HS-5 (cell line): ENCODE data around the gene PET100.
A peak's percentile ranks its signal among the peaks of the same experiment; 100 is the strongest.

Source experiments
- DNase-seq: peaks from one replicate; pipeline ENCODE4 v3.0.0-alpha.2; 2012; ENCODE audit warnings: low read depth

PET100 gene

GRCh38 chr19:7650148-7650547, 20.6 kb downstream of the PET100 start:
- DNase-seq: no peak

GRCh38 chr19:7652061-7652641, 22.6 kb downstream of the PET100 start:
- DNase-seq: peak; percentile 41

DNA sequence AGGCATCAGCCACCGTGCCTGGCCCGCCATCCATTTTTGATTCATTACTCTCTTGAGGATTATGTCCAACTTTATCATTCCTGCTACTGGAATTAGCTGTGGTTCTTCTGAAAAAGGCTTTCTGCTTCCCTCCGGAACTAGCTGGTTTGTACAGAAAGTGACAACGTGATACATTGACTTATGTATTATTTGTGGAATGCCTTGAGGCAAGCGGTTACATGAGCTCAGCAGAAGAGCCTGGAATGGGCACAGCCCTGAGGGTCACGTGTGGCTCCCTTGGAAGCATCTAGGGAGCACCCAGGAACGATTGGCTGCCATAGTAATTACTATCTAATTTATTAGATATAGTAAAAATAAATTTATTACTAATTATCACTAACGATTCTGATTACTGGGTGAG, 24.8 kb downstream of the PET100 start:
- DNase-seq: no peak

- DNase-seq: no peak
Measured at GRCh38 chr19:7655581-7655980, 26.0 kb downstream of the PET100 start.

DNA sequence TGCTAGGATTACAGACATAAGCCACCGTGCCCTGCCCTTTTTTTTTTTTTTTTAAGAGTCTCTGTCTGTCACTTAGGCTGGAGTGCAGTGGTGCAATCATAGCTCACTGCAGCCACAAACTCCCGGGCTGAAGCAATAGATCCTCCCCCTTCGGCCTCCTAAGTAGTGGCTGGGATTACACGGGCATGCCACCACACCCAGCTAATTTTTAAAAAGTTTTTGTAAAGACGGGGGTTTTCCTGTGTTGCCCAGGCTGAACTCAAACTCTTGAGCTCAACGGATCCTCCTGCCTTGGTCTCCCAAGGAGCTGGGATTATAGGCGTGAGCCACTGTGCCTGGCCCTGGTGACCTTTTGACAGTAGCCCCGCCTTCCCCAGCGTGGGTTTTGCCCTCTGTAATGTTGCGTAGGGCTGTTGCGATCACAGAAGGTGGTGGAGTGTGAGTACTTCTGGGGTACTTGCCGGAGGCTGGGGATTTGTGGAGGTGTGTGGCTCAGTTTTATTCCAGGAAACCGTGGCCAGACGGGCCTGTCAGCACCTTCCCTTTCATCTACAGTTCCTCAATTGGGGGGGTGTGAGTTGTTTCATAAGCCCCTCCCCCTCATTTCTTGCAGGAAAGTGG, 27.6 kb downstream of the PET100 start:
- DNase-seq: no peak

DNA sequence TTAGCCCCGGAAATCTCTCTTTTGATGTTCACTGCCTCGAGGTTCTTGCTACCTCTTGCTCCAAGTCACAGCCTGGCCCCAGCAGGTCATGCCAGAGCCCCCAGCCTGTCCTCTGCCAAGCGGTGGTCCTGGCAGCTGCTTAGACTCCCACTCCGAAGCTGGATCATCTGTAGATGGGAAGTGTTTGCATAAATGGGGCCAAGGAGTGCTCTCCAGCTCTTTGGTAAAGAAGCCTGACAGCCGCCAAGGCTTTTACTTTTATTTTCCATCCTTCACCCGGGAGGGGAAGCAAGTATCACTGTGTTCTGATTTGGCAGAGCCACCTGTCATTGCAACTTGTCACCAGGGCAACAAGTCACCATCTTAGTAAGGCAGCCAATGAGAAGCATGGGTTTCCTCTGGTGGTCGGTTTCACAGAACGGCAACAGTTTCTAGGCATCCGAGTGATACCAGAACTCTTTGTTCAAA, 28.7 kb downstream of the PET100 start:
- DNase-seq: no peak

GRCh38 chr19:7661744-7662538, 32.3 kb downstream of the PET100 start:
- no peak for DNase-seq

DNA sequence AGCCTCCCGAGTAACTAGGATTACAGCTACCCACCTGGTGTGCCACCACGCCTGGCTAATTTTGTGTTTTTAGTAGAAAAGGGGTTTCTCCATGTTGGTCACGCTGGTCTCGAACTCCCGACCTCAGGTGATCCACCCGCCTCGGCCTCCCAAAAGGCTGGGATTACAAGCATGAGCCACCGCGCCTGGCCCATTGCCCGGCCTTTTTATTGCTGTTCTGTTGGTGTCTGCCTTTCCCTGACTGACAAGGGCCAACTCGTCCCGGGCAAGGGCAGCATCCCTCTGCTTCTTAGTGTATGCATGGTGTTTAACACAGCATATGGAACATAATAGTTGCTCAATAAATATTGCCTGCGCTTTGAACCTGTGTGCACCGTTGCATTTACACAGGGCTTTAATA, 33.1 kb downstream of the PET100 start:
- no peak for DNase-seq

GRCh38 chr19:7663706-7664105, 34.1 kb downstream of the PET100 start:
- DNase-seq: no peak

DNA sequence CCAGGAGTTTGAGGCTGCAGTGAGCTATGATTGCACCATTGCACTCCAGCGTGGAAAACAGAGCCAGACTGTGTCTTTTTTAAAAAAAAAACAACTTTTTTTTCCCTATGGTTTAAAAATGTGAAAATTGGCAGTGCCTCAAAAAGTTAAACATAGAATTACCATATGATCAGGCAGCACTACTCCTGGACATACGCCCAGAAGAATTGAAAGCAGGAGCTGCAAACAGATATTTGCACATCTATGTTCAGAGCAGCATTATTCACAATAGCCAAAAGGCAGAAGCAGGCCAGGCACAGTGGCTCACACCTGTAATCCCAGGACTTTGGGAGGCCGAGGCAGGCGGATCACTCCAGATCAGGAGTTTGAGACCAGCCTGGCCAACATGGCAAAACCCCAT, 35.5 kb downstream of the PET100 start:
- DNase-seq: no peak

GRCh38 chr19:7668842-7669241, 39.2 kb downstream of the PET100 start, which contains the start of gene RETN:
RETN (plus strand) TSS chr19:7669049; CDS start chr19:7669327, 278 bp downstream.
- DNase-seq: no peak

DNA sequence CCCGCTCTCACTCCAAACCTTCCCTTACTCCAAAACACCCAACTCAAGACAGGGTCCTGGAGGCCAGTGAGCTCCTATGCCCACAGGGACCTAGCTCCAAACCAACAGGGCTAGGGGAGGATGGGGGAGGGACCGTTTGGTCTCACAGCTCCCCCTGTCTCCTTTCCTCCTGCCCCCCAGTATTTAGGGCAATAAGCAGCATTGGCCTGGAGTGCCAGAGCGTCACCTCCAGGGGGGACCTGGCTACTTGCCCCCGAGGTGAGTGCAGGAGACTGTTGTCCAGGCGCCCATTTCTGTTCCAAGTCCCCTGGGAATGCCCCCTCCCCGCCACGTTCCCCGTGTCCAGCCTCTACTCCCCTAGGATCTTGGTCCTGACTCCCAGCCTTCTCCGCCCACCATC, 40.0 kb downstream of the PET100 start:
- no peak for DNase-seq

- no peak for DNase-seq
Measured at GRCh38 chr19:7670150-7670783, 40.7 kb downstream of the PET100 start.

DNA sequence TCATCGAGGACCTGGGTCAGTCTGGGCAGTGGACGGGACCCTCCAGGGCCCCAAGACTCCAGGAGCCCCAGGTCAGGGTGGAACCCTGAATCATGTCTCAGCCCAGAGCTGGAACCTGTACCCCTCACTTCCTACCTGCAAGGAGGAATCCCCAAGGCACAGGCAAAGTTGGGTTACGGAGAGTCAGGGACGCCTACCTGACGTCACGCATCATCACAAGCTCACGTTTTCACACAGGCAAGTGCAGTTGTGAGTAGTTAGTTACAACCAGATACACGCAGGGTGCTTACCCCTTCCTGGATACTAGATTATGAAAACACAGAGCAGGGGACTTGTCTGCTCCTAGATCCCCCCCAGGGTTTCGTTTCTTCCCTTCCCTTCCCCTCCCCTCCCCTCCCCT, 41.2 kb downstream of the PET100 start:
- no peak for DNase-seq

DNA sequence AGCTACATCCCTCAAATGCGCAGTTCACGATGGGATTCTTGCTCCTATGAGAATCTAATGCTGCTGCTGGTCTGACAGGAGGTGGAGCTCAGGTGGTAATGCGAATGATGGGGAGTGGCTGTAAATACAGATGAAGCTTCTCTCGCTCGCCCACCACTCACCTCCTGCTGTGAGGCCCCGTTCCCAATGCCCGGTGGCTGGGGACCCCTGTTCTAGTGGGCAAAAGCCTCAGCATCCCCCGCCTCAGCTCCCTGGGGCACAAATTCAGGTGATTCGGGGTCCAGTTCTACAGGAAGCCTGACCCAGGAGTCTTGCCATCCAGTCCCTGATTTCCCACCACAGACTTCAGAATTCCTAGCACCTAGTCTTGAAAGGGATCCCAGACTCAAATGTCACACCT, 42.9 kb downstream of the PET100 start:
- DNase-seq: no peak

GRCh38 chr19:7674010-7675005, 44.7 kb downstream of the PET100 start:
- no peak for DNase-seq

GRCh38 chr19:7676376-7676775, 46.8 kb downstream of the PET100 start:
- no peak for DNase-seq

- DNase-seq: no peak
Measured at GRCh38 chr19:7676854-7677253, 47.3 kb downstream of the PET100 start, which contains the start of gene MCEMP1. MCEMP1 (plus strand) TSS chr19:7677090; CDS start chr19:7677121, 31 bp downstream.

- no peak for DNase-seq
Measured at GRCh38 chr19:7677669-7678311, 48.2 kb downstream of the PET100 start.

DNA sequence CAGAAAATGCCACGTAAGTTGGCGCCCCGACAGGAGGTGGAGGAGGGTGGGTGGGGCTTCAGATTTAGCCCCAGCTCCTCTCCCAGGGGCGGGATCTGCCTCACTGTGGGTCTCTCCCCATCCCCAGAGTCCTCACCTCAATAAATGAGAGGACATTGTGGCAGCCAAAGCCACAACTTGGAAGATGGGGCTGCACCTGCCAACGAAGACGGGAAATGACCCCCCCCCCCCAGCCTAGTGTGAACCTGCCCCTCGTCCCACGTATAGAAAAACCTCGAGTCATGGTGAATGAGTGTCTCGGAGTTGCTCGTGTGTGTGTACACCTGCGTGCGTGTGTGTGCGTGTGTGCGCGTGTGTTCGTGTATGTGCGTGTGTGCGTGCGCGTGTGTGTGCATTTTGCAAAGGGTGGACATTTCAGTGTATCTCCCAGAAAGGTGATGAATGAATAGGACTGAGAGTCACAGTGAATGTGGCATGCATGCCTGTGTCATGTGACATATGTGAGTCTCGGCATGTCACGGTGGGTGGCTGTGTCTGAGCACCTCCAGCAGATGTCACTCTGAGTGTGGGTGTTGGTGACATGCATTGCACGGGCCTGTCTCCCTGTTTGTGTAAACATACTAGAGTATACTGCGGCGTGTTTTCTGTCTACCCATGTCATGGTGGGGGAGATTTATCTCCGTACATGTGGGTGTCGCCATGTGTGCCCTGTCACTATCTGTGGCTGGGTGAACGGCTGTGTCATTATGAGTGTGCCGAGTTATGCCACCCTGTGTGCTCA, 49.6 kb downstream of the PET100 start:
- DNase-seq: no peak
